GM12872 (cell line): Measurements from ENCODE around the gene DLG2.

Source experiments
- TF ChIP-seq, protein P1 (sequence below): IDR thresholded peaks from 3 replicates; pipeline ENCODE4 v1.5.1; 2011; ENCODE audit warnings: low read depth, mild to moderate bottlenecking, low read length, moderate library complexity; ENCODE audit not compliant: insufficient read depth

DLG2 gene

GRCh38 chr11:85440273-85440672, 186.9 kb downstream of the DLG2 start:
- TF ChIP-seq, protein P1, sequence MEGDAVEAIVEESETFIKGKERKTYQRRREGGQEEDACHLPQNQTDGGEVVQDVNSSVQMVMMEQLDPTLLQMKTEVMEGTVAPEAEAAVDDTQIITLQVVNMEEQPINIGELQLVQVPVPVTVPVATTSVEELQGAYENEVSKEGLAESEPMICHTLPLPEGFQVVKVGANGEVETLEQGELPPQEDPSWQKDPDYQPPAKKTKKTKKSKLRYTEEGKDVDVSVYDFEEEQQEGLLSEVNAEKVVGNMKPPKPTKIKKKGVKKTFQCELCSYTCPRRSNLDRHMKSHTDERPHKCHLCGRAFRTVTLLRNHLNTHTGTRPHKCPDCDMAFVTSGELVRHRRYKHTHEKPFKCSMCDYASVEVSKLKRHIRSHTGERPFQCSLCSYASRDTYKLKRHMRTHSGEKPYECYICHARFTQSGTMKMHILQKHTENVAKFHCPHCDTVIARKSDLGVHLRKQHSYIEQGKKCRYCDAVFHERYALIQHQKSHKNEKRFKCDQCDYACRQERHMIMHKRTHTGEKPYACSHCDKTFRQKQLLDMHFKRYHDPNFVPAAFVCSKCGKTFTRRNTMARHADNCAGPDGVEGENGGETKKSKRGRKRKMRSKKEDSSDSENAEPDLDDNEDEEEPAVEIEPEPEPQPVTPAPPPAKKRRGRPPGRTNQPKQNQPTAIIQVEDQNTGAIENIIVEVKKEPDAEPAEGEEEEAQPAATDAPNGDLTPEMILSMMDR, result no peak

GRCh38 chr11:85438328-85438727, 188.8 kb downstream of the DLG2 start:
- TF ChIP-seq, protein P1, result no peak

- TF ChIP-seq, protein P1, result no peak
Observed at GRCh38 chr11:85431319-85431718, 195.8 kb downstream of the DLG2 start.

DNA sequence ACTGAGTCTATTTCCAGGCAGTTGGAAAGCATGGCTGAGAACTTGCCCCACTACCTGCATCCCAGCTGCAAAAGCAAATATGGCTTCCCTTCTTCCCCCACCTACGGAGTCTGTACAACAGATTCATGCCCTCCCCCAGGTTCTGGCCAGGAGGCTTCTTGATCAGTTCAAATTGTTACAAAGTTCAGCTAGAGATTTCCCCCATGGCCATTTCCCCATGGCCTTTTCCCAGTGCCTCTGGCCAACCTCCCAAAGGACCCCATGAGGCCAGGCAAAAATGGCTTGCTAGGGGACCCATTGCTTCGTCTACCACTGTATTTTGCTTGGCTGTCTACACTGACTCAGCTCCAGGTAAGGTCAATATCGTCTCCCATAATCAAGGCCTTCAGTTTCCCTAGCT, 203.3 kb downstream of the DLG2 start:
- TF ChIP-seq, protein P1, result no peak

DNA sequence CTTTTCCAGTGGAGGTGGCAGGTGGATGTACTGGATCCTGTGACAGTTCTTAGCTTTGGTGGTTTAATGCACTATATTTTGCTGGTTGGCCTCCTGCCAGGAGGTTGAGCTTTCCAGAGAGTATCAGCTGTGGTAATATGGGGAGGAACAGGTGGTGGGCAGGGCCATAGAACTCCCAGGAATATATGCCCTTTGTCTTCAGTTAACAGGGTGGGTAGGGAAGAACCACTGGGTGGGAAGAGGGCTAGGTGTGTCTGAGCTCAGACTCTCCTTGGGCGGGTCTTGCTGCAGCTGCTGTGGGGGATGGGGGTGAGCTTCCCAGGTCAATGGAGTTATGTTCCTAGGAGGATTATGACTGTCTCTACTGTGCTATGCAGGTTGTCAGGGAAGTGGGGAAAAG, 203.8 kb downstream of the DLG2 start:
- TF ChIP-seq, protein P1, result no peak

DNA sequence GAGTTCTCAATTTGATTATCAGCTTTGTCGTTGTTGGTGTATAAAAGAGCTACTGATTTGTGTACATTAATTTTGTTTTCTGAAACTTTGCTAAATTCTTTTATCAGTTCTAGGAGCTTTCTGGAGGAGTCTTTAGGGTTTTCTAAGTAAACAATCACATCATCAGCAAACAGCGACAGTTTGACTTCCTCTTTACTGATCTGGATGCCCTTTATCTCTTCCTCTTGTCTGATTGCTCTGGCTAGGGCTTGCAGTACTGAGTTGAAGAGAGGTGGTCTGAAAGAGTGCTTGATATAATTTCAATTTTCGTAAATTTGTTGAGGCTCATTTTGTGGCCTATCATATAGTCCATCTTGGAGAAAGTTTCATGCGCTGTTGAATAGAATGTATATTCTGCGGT, 213.0 kb downstream of the DLG2 start:
- TF ChIP-seq, protein P1, result no peak

GRCh38 chr11:85407648-85408047, 219.5 kb downstream of the DLG2 start:
- TF ChIP-seq, protein P1, result no peak

GRCh38 chr11:85406841-85407240, 220.3 kb downstream of the DLG2 start:
- TF ChIP-seq, protein P1, result no peak
